ENCODE measurements around the gene ALOXE3. TPM values are rescaled to one million over a fixed set of nuclear protein-coding genes. Genes with fewer than 3 reads are reported as not detected.

Gene ALOXE3
- total RNA-seq, 1 donor from 2014 or later = 0.47 TPM

GRCh38 chr17:8048236-8048635 lies 70.1 kb downstream of the ALOXE3 start:
- DNase-seq = no peak

GRCh38 chr17:8047769-8048110 lies 70.6 kb downstream of the ALOXE3 start:
- no peak for DNase-seq

GRCh38 chr17:8046929-8047768 lies 71.2 kb downstream of the ALOXE3 start:
- DNase-seq = no peak

- no peak for DNase-seq
Observed at GRCh38 chr17:8046306-8046928, 71.9 kb downstream of the ALOXE3 start.

Small RNA genes lying within 50 kb of the gene (small RNA-seq; reads per million reads assigned to genes)
- not detected for gene MIR4314

Other genes with a start within 250 kb of the ALOXE3 start
- 337 TPM for gene CHD3, start 229.7 kb downstream of the ALOXE3 start, total RNA-seq
- gene RNF227, start 202.2 kb downstream of the ALOXE3 start, total RNA-seq = 7.3 TPM
- 2.7 TPM for gene KCNAB3, start 188.7 kb downstream of the ALOXE3 start, total RNA-seq
- 22.3 TPM for gene TRAPPC1, start 186.6 kb downstream of the ALOXE3 start, total RNA-seq
- gene CNTROB, start 186.3 kb downstream of the ALOXE3 start, total RNA-seq = 23.4 TPM
- gene GUCY2D, start 115.9 kb downstream of the ALOXE3 start, total RNA-seq = 0.16 TPM
- 0.16 TPM for gene ALOX15B, start 79.5 kb downstream of the ALOXE3 start, total RNA-seq
- 1.4 TPM for gene ALOX12B, start 30.8 kb downstream of the ALOXE3 start, total RNA-seq
- 0.31 TPM for gene HES7, start 5.6 kb upstream of the ALOXE3 start, total RNA-seq
- 7.8 TPM for gene PER1, start 33.9 kb upstream of the ALOXE3 start, total RNA-seq
- gene VAMP2, start 44.4 kb upstream of the ALOXE3 start, total RNA-seq = 27.9 TPM
- 35.9 TPM for gene TMEM107, start 57.9 kb upstream of the ALOXE3 start, total RNA-seq
- gene BORCS6, start 71.7 kb upstream of the ALOXE3 start, total RNA-seq = 4.8 TPM
- 2.7 TPM for gene AURKB, start 92.1 kb upstream of the ALOXE3 start, total RNA-seq
- gene CTC1, start 129.5 kb upstream of the ALOXE3 start, total RNA-seq = 12.2 TPM
- gene PFAS, start 130.8 kb upstream of the ALOXE3 start, total RNA-seq = 20.0 TPM
- 3.7 TPM for gene RANGRF, start 170.2 kb upstream of the ALOXE3 start, total RNA-seq
- gene SLC25A35, start 176.9 kb upstream of the ALOXE3 start, total RNA-seq = 0.31 TPM
- 0.47 TPM for gene ARHGEF15, start 191.7 kb upstream of the ALOXE3 start, total RNA-seq
- not detected for gene ODF4, start 221.3 kb upstream of the ALOXE3 start, total RNA-seq

All from occipital lobe (tissue), 3 donors.